HG02973 (cell line): Measurements from ENCODE around the gene C1QA.

Experiments used
- ATAC-seq: cut with Tn5 transposase; IDR thresholded peaks from one replicate; pipeline ENCODE4 v1.9.1; 2021; ENCODE audit warnings: moderate library complexity; ENCODE audit not compliant: unreplicated experiment

C1QA gene

DNA sequence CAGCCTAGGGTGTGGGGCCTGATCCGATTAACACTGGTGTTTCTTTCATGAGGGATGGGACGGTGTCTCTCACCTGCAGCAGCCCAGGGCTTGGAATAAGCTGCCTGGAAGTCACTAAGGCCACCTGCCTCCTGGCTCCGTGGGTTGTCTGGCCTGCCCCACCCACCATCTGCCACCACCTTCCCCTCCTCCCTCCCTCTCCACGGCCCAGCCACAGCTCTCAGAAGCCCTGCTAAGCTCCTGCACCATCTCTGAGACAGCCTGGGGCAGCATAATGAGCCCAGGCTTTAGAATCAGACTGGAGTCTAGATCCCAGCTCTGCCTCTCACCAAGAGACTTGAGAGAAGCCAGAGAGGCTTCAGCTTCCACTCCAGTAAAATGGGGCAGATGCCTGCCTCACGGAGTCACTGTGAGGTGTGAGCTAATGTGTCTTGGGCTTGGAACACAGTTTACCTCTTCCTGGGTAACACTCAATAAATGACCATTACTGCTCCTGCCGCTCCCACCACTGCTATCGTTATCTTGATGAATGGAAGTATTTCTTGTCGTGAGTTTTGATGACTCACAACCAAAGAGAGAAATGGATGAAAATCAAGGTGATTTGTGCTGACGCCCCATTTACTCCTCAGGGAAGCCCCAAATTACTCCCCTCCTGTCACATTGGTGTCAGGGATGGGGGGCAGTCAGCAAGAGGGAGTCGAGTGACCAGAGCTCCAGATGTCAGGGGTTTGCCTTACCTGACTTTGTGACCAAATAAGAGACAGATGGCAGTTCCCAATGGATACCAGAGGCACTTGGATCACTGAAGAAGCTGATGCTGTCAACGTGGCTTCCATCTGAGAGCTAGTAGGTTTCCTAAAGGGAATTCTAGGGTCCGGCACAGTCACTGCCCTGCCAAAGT, 23.5 kb upstream of the C1QA start:
- no peak for ATAC-seq

- ATAC-seq: no peak
Measured at GRCh38 chr1:22613572-22613918, 22.9 kb upstream of the C1QA start.

GRCh38 chr1:22613951-22614350, 22.5 kb upstream of the C1QA start:
- no peak for ATAC-seq

DNA sequence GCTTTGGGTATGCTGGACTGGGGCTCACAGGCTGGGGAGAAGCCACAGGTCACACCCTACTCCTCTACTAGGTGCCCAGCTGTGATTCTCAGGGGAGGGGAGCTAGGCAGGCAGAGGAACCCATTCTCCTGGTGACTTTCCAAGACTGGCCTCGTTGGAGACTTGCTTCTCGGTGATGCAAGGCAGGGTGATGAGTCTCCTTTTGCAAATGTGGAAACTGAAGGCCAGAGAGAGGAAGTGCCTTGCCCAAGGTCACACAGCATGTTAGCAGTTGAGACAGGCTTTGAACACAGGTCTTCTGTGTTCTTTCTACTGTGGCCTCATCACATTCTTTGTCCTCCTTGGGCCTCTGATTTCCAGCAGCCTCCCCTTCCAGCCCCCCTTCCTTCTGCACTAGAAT, 20.5 kb upstream of the C1QA start:
- no peak for ATAC-seq

GRCh38 chr1:22616571-22616970, 19.9 kb upstream of the C1QA start:
- ATAC-seq: no peak

DNA sequence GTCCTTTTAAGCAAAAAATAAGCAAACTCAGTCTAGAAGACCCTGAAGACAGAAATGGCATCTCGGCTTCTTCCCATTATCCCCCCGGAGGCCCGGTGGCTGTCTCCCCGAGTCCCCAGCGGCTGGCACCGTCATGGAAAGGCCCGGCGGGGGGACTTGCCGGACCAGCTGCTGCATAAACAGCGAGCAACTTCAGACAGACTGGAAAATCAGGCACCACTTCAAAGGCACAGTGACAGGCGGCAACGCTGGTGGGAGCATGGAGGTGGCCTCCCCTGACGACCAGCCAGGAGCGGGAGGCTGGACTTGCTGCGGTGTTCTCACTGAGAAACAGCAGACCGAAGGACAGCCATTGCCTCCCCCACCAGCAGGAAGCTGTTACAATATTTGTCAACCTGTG, 18.4 kb upstream of the C1QA start:
- no peak for ATAC-seq

DNA sequence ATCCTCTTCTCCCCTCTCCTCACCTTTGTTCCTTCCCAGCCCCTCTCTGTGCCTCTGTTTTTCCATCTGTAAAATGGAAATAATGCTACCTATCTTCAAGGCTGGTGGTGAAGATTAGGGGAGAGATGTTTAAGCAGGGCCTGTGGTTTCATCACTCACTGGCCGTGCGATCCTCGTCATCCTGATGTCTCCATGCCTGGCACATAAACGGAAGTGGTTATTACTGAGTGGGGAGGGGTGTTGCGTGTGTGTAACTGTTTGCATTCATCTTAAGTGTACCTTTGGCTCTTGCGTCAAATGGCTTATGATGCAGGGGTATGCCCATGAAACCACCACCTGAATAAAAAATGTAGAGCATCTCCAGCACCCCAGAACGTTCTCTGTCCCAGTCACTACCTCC, 17.2 kb upstream of the C1QA start:
- no peak for ATAC-seq

DNA sequence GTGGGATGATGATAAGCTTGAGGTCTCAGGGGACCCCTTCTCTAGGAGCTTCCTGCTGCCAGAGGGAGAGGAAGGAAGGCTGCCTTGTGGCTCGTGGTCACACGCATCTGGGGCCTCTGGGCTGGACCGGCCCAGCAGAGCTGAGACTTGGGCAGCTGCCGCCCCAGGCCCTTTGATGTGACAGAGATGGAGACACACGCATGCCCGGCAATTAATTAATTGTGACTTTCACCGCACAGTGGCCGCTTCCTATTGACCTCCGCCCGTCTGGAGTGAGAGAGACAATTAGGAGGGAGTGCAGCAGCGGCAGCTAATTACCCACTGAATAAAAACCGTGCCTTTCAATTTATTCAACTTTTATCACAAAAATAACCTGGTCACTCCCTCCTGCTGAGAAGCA, 16.6 kb upstream of the C1QA start:
- no peak for ATAC-seq

GRCh38 chr1:22621761-22622160, 14.7 kb upstream of the C1QA start:
- ATAC-seq: no peak

DNA sequence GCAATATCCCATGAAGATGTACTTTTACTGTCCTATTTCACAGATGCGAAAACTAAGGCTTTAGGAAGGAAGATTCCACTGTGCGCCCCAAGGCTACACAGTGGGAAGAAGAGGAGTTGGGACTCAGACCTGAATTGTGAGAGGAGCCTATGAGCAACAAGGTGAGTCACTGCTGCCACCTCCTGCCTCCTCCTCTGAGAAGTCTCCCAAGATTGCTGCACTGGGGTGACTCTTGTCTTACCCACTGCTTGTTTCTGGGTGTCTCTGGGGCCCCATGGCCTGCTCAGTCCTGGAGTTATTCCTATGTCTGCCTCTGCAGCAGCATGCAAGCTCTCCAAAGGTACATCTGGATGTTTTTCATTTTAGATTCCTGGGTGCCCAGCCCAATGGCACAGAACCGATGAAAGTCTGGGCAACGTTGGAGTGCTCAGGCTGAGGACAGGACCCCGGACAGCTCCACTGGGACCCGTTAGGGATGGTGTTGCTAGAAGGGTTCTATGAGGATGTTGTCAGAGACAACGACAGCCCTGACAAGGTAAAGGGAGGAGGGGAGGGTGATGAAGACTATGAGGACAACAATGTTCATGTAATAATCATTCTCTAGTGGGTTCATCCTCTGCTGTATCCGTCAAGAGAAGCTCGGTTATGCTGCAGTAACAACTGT, 11.0 kb upstream of the C1QA start:
- ATAC-seq: no peak

GRCh38 chr1:22626237-22627157, 9.9 kb upstream of the C1QA start:
- ATAC-seq: no peak

DNA sequence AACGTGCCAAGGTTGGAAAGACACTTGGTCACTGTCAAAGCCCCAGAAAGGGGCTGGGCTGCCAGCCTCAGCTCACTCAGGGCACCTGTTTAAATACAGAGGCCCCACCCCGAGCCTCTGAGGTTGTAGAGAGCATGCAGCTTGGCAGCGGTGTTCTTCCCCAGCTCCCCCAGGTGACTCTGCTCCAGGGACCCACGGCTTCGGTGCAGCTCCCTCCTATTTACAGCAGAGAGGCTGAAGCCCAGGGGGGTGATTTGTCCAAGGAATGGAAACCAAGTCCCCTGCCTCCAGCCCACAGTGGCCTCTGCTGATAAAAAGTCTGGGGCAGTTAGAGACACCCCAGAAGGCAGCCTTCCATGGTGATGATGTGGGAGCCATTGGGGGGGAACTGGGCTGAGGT, 9.1 kb upstream of the C1QA start:
- ATAC-seq: no peak

- ATAC-seq: no peak
Measured at GRCh38 chr1:22628698-22629444, 7.6 kb upstream of the C1QA start.

GRCh38 chr1:22629886-22630285, 6.5 kb upstream of the C1QA start:
- ATAC-seq: no peak

GRCh38 chr1:22633697-22634463, 2.5 kb upstream of the C1QA start:
- ATAC-seq: no peak

DNA sequence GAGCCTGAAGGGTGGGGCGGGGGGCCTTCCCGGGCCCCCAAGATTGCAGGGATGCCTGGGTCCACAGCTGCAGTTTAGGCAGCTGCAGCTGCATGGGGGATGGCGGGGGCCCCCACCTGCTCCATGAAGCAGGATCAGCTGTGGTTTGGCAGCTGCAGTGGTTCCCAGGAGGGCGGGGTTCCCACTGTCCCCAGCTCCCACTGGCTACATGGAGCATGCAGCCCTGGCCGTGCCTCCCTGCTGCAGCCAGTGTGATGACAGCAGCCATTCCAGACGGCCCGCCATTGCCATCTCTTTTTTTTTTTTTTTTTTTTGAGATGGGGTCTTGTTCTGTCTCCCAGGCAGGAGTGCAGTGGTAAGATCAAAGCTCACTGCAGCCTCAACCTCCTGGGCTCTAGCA, 992 bp upstream of the C1QA start:
- no peak for ATAC-seq

DNA sequence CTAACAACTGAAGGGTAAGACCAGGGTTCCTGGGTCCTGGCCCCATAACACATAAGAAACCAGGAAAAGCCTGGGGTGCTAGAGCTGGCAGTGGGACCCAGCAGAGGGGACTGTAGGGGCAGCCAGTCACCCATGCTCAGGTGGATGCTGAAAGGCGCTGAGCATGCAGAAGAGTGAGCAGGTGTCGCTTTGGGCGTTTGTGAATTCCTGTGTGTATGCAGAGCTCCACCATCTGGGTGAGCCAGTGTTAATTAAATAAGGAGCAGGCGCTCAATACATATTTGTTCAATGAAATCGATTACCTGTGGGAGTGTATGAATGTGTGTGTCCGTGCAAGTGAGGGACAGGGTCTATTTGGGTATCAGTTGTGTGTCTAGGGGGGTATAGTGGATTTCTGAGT, 499 bp downstream of the C1QA start:
- ATAC-seq: no peak

GRCh38 chr1:22637907-22638445, 1.5 kb downstream of the C1QA start:
- no peak for ATAC-seq

DNA sequence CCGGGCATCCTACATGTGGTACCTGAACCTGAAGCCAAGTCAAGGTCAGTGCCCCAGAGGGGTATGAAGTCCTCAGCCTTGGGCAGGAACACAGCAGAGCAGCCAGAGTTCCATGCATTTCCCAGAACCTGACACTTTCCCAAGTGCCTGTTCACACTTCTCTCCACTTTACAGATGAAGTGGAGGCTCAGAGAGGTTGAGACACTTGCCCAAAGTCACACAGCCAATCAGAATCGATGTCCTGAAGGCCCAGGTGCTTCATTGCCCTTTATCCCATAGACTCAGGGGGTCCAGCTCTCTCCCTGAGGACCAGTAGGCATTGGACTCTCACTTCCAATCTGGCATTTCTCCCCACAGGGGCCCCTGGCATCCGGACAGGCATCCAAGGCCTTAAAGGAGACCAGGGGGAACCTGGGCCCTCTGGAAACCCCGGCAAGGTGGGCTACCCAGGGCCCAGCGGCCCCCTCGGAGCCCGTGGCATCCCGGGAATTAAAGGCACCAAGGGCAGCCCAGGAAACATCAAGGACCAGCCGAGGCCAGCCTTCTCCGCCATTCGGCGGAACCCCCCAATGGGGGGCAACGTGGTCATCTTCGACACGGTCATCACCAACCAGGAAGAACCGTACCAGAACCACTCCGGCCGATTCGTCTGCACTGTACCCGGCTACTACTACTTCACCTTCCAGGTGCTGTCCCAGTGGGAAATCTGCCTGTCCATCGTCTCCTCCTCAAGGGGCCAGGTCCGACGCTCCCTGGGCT, 2.2 kb downstream of the C1QA start:
- ATAC-seq: no peak
